ENCODE results near the gene WWOX.

WWOX gene

DNA sequence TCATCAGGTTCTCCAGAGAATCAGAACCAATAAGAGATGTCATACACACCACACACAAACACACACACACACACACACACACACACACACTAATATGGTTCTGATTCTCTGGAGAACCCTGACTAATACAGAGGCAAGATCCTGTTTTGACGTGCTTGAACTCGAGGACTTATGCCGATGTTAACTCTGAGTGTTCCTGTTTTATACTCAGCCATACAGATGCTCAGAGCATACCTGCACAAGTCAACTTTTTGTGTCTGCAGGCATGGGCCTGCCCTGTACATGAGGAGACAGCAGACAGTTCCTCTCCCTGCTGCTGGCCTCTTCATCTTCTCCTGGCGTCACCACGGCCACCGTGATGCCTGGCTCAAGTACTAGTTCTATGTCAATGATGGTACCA is 635.9 kb downstream of the WWOX start:
- H3K4me3 ChIP-seq (ENCODE audit: low read depth, low read length), result no peak overlapping the region
- H3K36me3 ChIP-seq (ENCODE audit: control insufficient read depth, insufficient read depth, low read length), result no peaks in the 10 kb centered on the region
- no peaks in the 10 kb centered on the region for H3K9me3 ChIP-seq (ENCODE audit: control insufficient read depth, insufficient read depth, low read length)
- no peak overlapping the region for H3K9ac ChIP-seq (ENCODE audit: low read depth, low read length)
- H3K27me3 ChIP-seq (ENCODE audit: control insufficient read depth, insufficient read depth, low read length), result no peaks in the 10 kb centered on the region
- H3K27ac ChIP-seq (ENCODE audit: low read depth, low read length), result no peak overlapping the region
- H3K4me1 ChIP-seq (ENCODE audit: control insufficient read depth, insufficient read depth, low read length), result no peaks in the 10 kb centered on the region

GRCh38 chr16:78737630-78738029 is 638.2 kb downstream of the WWOX start:
- Histone ChIP-seq H3K27ac (ENCODE audit: low read depth, low read length) (no peak overlapping the region), H3K27me3 (ENCODE audit: control insufficient read depth, insufficient read depth, low read length) (no peaks in the 10 kb centered on the region), H3K36me3 (ENCODE audit: control insufficient read depth, insufficient read depth, low read length) (no peaks in the 10 kb centered on the region)

GRCh38 chr16:78738557-78738956 is 639.1 kb downstream of the WWOX start:
- no peak overlapping the region for H3K27ac ChIP-seq (ENCODE audit: low read depth, low read length)
- H3K9me3 ChIP-seq (ENCODE audit: control insufficient read depth, insufficient read depth, low read length), result no peaks in the 10 kb centered on the region
- no peaks in the 10 kb centered on the region for H3K36me3 ChIP-seq (ENCODE audit: control insufficient read depth, insufficient read depth, low read length)
- no peak overlapping the region for H3K4me3 ChIP-seq (ENCODE audit: low read depth, low read length)
- no peak overlapping the region for H3K9ac ChIP-seq (ENCODE audit: low read depth, low read length)
- H3K27me3 ChIP-seq (ENCODE audit: control insufficient read depth, insufficient read depth, low read length), result no peaks in the 10 kb centered on the region
- H3K4me1 ChIP-seq (ENCODE audit: control insufficient read depth, insufficient read depth, low read length), result no peaks in the 10 kb centered on the region

More at GRCh38 chr16:78737630-78738029, 638.2 kb downstream of the WWOX start:
- no peaks in the 10 kb centered on the region for H3K4me1 ChIP-seq (ENCODE audit: control insufficient read depth, insufficient read depth, low read length)
- H3K9me3 ChIP-seq (ENCODE audit: control insufficient read depth, insufficient read depth, low read length), result no peaks in the 10 kb centered on the region
- H3K4me3 ChIP-seq (ENCODE audit: low read depth, low read length), result no peak overlapping the region
- H3K9ac ChIP-seq (ENCODE audit: low read depth, low read length), result no peak overlapping the region

- Histone ChIP-seq H3K9me3 (ENCODE audit: control insufficient read depth, insufficient read depth, low read length) (no peaks in the 10 kb centered on the region), H3K4me1 (ENCODE audit: control insufficient read depth, insufficient read depth, low read length) (no peaks in the 10 kb centered on the region), H3K36me3 (ENCODE audit: control insufficient read depth, insufficient read depth, low read length) (no peaks in the 10 kb centered on the region), H3K4me3 (ENCODE audit: low read depth, low read length) (no peak overlapping the region), H3K9ac (ENCODE audit: low read depth, low read length) (no peak overlapping the region), H3K27me3 (ENCODE audit: control insufficient read depth, insufficient read depth, low read length) (no peaks in the 10 kb centered on the region), H3K27ac (ENCODE audit: low read depth, low read length) (no peak overlapping the region)
Measured at GRCh38 chr16:78740269-78740668, 640.8 kb downstream of the WWOX start.

- Histone ChIP-seq H3K27me3 (ENCODE audit: control insufficient read depth, insufficient read depth, low read length) (no peaks in the 10 kb centered on the region), H3K4me3 (ENCODE audit: low read depth, low read length) (no peak overlapping the region), H3K9ac (ENCODE audit: low read depth, low read length) (no peak overlapping the region), H3K36me3 (ENCODE audit: control insufficient read depth, insufficient read depth, low read length) (no peaks in the 10 kb centered on the region), H3K27ac (ENCODE audit: low read depth, low read length) (no peak overlapping the region), H3K9me3 (ENCODE audit: control insufficient read depth, insufficient read depth, low read length) (no peaks in the 10 kb centered on the region), H3K4me1 (ENCODE audit: control insufficient read depth, insufficient read depth, low read length) (no peaks in the 10 kb centered on the region)
Measured at GRCh38 chr16:78742501-78743283, 643.2 kb downstream of the WWOX start.

DNA sequence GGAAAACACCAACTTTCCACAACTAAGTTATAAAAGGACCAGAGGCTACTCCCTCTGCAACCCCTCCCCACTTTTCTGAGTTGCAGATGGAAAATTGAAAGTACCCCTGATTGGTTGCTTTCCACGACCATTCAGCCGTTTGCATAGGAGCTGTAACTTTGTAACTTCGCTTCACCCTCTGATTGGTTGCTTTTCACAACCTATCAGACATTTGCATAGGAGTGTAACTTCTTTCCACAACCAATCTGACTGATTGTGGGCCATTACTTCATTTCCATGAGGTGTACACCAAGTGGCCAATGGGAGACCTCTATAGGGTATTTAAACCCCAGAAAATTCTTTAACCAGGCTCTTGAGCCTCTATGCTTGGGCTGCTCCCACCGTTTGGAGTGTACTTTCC is 644.1 kb downstream of the WWOX start:
- H3K36me3 ChIP-seq (ENCODE audit: control insufficient read depth, insufficient read depth, low read length), result no peaks in the 10 kb centered on the region
- no peak overlapping the region for H3K4me3 ChIP-seq (ENCODE audit: low read depth, low read length)
- no peaks in the 10 kb centered on the region for H3K27me3 ChIP-seq (ENCODE audit: control insufficient read depth, insufficient read depth, low read length)
- 0 out of 2 replicates have a peak, but pooled peaks cover under 1% of the 10 kb centered on the region for H3K4me1 ChIP-seq (ENCODE audit: control insufficient read depth, insufficient read depth, low read length)
- no peak overlapping the region for H3K27ac ChIP-seq (ENCODE audit: low read depth, low read length)
- no peaks in the 10 kb centered on the region for H3K9me3 ChIP-seq (ENCODE audit: control insufficient read depth, insufficient read depth, low read length)
- no peak overlapping the region for H3K9ac ChIP-seq (ENCODE audit: low read depth, low read length)

- Histone ChIP-seq H3K9ac (ENCODE audit: low read depth, low read length) (no peak overlapping the region), H3K4me3 (ENCODE audit: low read depth, low read length) (no peak overlapping the region), H3K27me3 (ENCODE audit: control insufficient read depth, insufficient read depth, low read length) (no peaks in the 10 kb centered on the region), H3K27ac (ENCODE audit: low read depth, low read length) (no peak overlapping the region), H3K4me1 (ENCODE audit: control insufficient read depth, insufficient read depth, low read length) (peaks cover 5% of the 10 kb centered on the region; the same call in 1 of the 2 replicates), H3K36me3 (ENCODE audit: control insufficient read depth, insufficient read depth, low read length) (no peaks in the 10 kb centered on the region), H3K9me3 (ENCODE audit: control insufficient read depth, insufficient read depth, low read length) (no peaks in the 10 kb centered on the region)
Measured at GRCh38 chr16:78744099-78744498, 644.6 kb downstream of the WWOX start.

GRCh38 chr16:78744796-78745107 is 645.3 kb downstream of the WWOX start:
- H3K4me1 ChIP-seq (ENCODE audit: control insufficient read depth, insufficient read depth, low read length), result peaks cover 12% of the 10 kb centered on the region; the same call in 1 of the 2 replicates
- H3K4me3 ChIP-seq (ENCODE audit: low read depth, low read length), result no peak overlapping the region
- H3K27me3 ChIP-seq (ENCODE audit: control insufficient read depth, insufficient read depth, low read length), result no peaks in the 10 kb centered on the region
- no peak overlapping the region for H3K9ac ChIP-seq (ENCODE audit: low read depth, low read length)
- H3K36me3 ChIP-seq (ENCODE audit: control insufficient read depth, insufficient read depth, low read length), result no peaks in the 10 kb centered on the region
- H3K9me3 ChIP-seq (ENCODE audit: control insufficient read depth, insufficient read depth, low read length), result no peaks in the 10 kb centered on the region
- no peak overlapping the region for H3K27ac ChIP-seq (ENCODE audit: low read depth, low read length)

- Histone ChIP-seq H3K9me3 (ENCODE audit: control insufficient read depth, insufficient read depth, low read length) (no peaks in the 10 kb centered on the region), H3K4me1 (ENCODE audit: control insufficient read depth, insufficient read depth, low read length) (peaks cover 12% of the 10 kb centered on the region; the same call in 1 of the 2 replicates), H3K27ac (ENCODE audit: low read depth, low read length) (no peak overlapping the region), H3K9ac (ENCODE audit: low read depth, low read length) (no peak overlapping the region), H3K27me3 (ENCODE audit: control insufficient read depth, insufficient read depth, low read length) (no peaks in the 10 kb centered on the region), H3K4me3 (ENCODE audit: low read depth, low read length) (no peak overlapping the region), H3K36me3 (ENCODE audit: control insufficient read depth, insufficient read depth, low read length) (no peaks in the 10 kb centered on the region)
Measured at GRCh38 chr16:78745108-78746019, 645.9 kb downstream of the WWOX start.

DNA sequence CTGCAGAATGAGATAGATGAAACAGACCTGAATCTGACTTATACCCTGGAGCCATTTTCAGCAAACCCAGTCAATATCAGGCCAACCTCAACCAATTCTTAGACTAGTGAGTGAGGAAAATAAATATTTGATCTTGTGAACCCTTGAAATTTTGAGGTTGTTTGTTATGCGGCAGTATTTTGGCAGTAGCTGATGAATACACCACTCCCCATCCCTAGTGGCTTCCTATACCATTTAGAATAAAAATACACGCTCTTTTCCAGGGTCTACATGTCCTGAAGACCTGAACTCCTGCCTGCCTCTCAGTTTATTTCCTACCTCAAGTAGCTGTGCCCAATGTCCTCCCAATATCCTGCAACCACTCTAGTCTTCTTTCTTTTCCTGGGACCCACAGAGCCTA is 647.3 kb downstream of the WWOX start:
- Histone ChIP-seq H3K9me3 (ENCODE audit: control insufficient read depth, insufficient read depth, low read length) (no peaks in the 10 kb centered on the region), H3K4me1 (ENCODE audit: control insufficient read depth, insufficient read depth, low read length) (peaks cover 12% of the 10 kb centered on the region; the same call in 1 of the 2 replicates), H3K27ac (ENCODE audit: low read depth, low read length) (no peak overlapping the region), H3K4me3 (ENCODE audit: low read depth, low read length) (no peak overlapping the region), H3K36me3 (ENCODE audit: control insufficient read depth, insufficient read depth, low read length) (no peaks in the 10 kb centered on the region), H3K27me3 (ENCODE audit: control insufficient read depth, insufficient read depth, low read length) (no peaks in the 10 kb centered on the region), H3K9ac (ENCODE audit: low read depth, low read length) (no peak overlapping the region)
